ENCODE data around the gene KLHL29.

DNA sequence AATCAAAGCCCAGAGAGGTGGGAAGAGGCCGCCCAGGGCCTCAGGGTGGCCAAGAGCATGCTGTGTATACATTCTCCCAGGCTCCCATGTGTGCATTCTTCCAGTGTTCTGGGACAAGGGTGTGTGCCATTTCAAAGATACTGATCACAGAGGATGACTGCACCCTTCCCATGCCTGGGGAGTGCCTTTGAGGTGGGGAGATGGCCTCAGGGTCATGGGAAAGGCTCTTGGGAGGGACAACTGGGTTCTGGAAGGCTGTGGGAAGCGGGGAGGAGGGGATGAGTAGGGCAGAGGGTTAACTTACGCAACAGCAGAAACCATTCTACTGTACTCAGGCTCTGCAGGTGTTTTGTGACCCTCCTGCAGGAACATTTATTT, 40.9 kb downstream of the KLHL29 start:
- TF ChIP-seq, protein P1, sequence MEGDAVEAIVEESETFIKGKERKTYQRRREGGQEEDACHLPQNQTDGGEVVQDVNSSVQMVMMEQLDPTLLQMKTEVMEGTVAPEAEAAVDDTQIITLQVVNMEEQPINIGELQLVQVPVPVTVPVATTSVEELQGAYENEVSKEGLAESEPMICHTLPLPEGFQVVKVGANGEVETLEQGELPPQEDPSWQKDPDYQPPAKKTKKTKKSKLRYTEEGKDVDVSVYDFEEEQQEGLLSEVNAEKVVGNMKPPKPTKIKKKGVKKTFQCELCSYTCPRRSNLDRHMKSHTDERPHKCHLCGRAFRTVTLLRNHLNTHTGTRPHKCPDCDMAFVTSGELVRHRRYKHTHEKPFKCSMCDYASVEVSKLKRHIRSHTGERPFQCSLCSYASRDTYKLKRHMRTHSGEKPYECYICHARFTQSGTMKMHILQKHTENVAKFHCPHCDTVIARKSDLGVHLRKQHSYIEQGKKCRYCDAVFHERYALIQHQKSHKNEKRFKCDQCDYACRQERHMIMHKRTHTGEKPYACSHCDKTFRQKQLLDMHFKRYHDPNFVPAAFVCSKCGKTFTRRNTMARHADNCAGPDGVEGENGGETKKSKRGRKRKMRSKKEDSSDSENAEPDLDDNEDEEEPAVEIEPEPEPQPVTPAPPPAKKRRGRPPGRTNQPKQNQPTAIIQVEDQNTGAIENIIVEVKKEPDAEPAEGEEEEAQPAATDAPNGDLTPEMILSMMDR (IDR thresholded peaks at IDR 0.05; ENCODE audit: borderline replicate concordance, extremely low read depth, low read length, poor library complexity, severe bottlenecking) = no peak
- TF ChIP-seq EZH2 (IDR thresholded peaks at IDR 0.05; ENCODE audit: borderline replicate concordance, low read depth, low read length, severe bottlenecking) = no peak

Data from DND-41 (cell line).